IPS-18a (cell line): Measurements from ENCODE around the gene MRPS6.

ENCODE experiments used
- H3K27ac ChIP-seq: one replicate; pipeline ENCODE4 v1.5.1; 2013; ENCODE audit warnings: low read length
- H3K27me3 ChIP-seq: one replicate; pipeline ENCODE4 v1.6.1; 2013; ENCODE audit warnings: mild to moderate bottlenecking, low read length; ENCODE audit not compliant: control insufficient read depth, insufficient read depth
- H3K36me3 ChIP-seq: one replicate; pipeline ENCODE4 v1.6.1; 2013; ENCODE audit warnings: low read depth, low read length; ENCODE audit not compliant: control insufficient read depth
- H3K4me1 ChIP-seq: one replicate; pipeline ENCODE4 v1.6.1; 2013; ENCODE audit warnings: low read depth, low read length; ENCODE audit not compliant: control insufficient read depth
- H3K4me3 ChIP-seq: one replicate; pipeline ENCODE4 v1.5.1; 2013; ENCODE audit warnings: low read length
- H3K9ac ChIP-seq: one replicate; pipeline ENCODE4 v1.6.1; 2013; ENCODE audit warnings: mild to moderate bottlenecking, low read length, moderate library complexity
- H3K9me3 ChIP-seq: one replicate; pipeline ENCODE4 v1.6.1; 2013; ENCODE audit warnings: low read depth, low read length; ENCODE audit not compliant: control insufficient read depth

MRPS6 gene

DNA sequence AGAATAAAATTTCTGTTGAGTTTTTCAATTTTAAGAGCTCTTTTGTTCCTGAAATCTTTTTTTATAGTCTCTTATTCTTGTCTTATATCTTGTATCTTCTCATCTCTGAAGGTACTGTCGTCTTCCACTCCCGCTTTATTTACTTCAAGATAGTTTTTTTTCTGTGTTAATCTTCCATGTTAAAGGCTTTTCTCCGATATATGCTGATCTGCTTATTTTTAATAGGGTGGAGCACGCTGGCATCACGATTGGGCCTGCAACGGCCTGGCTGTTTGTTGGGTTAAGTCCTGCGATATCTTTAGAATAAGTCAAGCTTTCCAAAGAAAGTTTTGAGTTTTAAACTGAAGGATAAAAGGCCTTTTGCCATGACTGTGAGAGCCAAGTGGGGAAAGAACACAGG lies 35.7 kb downstream of the MRPS6 start:
- no peak overlapping the region for H3K27ac ChIP-seq
- H3K9me3 ChIP-seq: no peaks in the 10 kb centered on the region
- H3K36me3 ChIP-seq: no peaks in the 10 kb centered on the region
- H3K27me3 ChIP-seq: no peaks in the 10 kb centered on the region
- H3K4me3 ChIP-seq: no peak overlapping the region
- H3K4me1 ChIP-seq: peaks cover 11% of the 10 kb centered on the region
- no peak overlapping the region for H3K9ac ChIP-seq

DNA sequence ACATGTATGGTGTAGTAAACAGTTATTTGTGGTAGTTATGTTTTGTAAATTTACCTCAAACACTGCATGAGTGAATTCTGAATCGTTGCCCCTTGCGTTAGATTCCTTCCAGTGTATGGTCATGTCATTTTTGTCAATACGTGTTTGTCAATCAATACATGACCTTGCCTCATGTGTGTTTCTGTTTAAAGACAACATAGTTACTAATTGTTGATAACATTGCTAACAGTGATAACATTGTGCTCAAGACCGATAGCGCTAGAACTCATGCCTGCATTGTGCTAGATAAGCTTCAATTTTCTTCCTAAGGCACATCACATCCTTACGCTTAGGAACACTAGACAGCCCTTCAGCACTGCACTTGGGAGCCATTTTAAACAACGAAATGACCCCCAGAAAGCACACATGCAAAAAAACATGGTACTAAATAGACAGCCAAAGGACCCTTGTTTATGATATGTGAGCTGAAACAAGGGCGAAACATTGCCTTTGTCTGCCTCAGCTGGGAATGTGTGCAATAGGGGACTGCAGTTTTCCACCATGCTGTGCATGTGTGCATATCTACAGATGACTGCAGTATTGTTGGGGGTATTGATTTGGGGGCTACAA lies 37.3 kb downstream of the MRPS6 start:
- Histone ChIP-seq H3K4me1 (peaks cover 23% of the 10 kb centered on the region), H3K9ac (no peak overlapping the region), H3K4me3 (no peak overlapping the region), H3K27me3 (no peaks in the 10 kb centered on the region), H3K27ac (no peak overlapping the region), H3K9me3 (no peaks in the 10 kb centered on the region), H3K36me3 (no peaks in the 10 kb centered on the region)

DNA sequence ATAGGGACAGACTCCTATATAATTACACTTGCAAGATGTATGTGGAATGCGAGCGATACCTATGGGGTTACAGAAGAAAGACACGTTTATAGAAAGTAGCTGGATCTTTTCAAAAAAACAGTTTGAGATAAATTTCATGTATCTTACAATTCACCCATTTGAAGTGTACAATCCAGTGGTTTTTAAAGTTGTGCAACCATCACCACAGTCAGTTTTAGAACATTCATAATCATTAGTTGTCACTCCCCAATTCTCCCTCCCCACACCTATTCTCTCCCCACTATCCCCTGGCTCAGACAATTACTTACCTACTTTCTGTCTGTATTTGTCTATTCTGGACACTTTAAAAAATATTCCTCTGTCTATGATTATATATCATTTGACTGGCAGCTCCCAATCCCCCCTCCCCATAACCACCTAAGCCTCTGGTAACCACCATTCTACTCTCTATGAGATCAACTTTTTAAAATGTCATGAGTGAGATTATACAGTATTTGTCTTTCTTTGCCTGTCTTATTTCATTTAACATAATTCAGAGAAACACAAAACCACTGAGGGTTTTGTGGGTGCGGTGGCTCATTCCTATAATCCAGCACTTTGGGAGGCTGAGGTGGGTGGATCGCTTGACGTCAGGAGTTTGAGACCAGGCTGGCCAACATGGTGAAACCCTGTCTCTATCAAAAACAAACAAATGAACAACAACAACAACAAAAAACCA lies 39.1 kb downstream of the MRPS6 start:
- Histone ChIP-seq H3K27ac (no peak overlapping the region), H3K9ac (no peak overlapping the region), H3K36me3 (no peaks in the 10 kb centered on the region), H3K27me3 (no peaks in the 10 kb centered on the region), H3K9me3 (no peaks in the 10 kb centered on the region), H3K4me1 (peaks cover 23% of the 10 kb centered on the region), H3K4me3 (no peak overlapping the region)

DNA sequence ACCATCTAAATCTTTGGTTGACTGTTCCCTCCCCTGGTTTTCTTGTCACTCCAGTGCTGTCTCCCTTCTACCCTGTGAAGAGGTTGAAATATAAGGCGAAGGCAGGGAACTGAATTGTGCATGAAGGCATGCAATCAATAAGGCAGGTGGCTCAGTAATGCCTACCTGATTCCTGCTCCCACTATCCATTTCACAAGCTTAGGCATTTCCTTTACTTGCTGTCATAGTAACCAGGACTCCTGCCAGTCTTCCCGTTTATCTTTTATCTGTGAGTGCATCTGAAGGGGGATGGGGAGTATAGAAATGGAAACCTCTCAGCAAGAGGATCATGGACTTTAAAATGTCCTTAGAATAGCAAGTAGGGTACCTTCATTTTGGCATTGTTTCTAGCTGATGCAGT lies 40.5 kb downstream of the MRPS6 start:
- Histone ChIP-seq H3K9me3 (no peaks in the 10 kb centered on the region), H3K36me3 (no peaks in the 10 kb centered on the region), H3K4me1 (peaks cover 23% of the 10 kb centered on the region), H3K27ac (no peak overlapping the region), H3K27me3 (no peaks in the 10 kb centered on the region), H3K4me3 (no peak overlapping the region), H3K9ac (no peak overlapping the region)

DNA sequence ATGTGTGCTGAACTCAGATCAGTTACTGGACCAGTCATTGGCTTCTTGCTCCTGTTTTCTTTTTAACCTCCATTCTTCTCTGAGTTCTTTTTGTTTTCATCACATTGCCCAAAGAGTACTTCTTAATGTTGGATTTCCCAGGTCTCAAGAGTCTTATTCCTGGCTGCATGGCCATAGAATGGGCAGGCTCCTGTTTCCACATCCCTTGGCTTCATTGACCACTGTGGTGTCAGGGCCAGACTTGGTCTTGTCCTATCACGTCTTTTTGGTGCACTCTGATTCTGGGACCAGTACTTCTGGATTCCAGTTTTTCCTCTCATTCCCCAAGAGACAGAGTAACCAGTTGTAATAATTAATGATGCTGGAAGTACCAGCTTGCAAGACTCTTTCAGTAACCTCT lies 41.8 kb downstream of the MRPS6 start:
- Histone ChIP-seq H3K4me1 (peaks cover 23% of the 10 kb centered on the region), H3K9ac (no peak overlapping the region), H3K36me3 (no peaks in the 10 kb centered on the region), H3K9me3 (no peaks in the 10 kb centered on the region), H3K27me3 (no peaks in the 10 kb centered on the region), H3K4me3 (no peak overlapping the region), H3K27ac (no peak overlapping the region)

DNA sequence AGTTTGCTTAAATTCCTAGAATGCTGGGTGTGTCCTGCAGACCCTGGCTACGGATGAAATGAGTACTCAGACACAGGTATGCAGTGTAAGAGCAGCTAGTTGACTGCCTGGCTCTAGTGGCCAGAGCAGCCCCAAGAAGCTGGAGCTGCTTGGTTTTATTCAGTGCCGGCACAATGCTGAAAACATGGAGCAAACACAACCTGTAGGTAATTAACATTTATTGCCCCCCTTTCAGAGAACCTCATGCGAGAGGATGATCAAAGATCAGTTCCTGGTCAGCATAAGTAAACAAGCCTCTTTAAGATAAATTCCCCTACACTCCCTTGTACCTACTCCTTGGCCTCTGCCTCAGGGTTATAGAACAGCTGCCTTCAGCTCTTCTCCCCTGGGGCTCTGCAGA lies 43.2 kb downstream of the MRPS6 start:
- Histone ChIP-seq H3K9ac (no peak overlapping the region), H3K27me3 (no peaks in the 10 kb centered on the region), H3K36me3 (no peaks in the 10 kb centered on the region), H3K9me3 (no peaks in the 10 kb centered on the region), H3K27ac (no peak overlapping the region), H3K4me3 (no peak overlapping the region), H3K4me1 (peaks cover 23% of the 10 kb centered on the region)

DNA sequence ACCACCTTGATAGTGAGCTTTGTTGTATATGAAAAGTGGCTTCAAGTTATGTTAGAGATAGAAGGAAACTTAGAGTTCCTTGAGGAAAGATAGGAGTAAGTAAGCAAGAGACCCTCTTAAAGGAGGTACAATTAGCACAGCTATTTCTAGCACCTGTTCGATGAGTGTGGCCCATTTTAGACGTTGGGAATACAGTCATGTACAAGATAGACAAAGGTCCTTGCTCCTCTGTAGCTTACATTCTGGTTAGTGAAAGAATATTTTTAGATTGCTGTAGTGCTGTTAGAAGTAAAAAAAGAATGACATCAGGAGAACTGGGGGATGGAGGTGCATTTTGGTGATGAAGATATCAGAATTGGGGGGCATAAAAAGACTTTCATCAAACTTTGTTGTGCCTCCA lies 47.5 kb downstream of the MRPS6 start:
- no peaks in the 10 kb centered on the region for H3K9me3 ChIP-seq
- no peaks in the 10 kb centered on the region for H3K4me1 ChIP-seq
- no peaks in the 10 kb centered on the region for H3K27me3 ChIP-seq
- H3K36me3 ChIP-seq: peaks cover 9% of the 10 kb centered on the region
- H3K27ac ChIP-seq: no peak overlapping the region
- H3K9ac ChIP-seq: no peak overlapping the region
- H3K4me3 ChIP-seq: no peak overlapping the region

DNA sequence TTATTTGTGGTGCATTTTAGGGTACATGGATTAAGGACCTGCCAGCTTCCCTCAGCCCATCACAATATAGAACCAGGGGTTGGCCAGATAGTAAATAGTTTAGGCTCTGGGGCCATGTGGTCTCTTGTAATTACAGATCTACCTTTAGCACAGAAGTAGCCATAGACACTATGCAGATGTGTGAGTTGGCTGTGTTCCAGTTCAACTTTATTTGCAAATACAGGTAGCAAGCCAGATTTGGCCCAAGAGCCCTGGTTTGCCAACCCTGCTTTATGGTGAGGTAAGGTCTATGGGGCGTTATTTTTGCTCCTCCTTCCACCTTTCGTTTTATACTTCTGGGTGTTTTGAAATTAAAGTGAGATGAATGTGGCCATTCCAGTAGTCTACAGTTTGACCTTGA lies 48.7 kb downstream of the MRPS6 start:
- peaks cover 12% of the 10 kb centered on the region for H3K36me3 ChIP-seq
- H3K4me3 ChIP-seq: no peak overlapping the region
- no peaks in the 10 kb centered on the region for H3K27me3 ChIP-seq

DNA sequence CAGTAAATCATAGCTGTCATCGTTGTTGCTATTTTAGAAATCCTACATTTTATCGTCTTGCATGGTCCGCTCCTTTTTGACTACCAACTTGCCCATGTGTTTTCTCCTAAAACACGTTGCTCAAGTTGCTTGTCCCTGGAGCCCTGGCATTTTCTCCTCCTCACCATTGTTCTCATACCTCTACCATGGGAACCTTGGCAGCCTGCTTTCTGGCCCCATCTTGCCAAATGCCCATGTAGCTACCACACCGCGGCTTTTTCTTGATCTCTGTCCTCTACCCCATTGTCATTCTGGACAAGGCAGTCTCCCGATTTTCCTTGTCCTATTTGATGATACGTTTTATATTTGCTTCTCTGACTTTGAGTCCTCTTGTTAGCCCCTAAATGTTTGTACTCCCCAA lies 50.2 kb downstream of the MRPS6 start:
- peaks cover 5% of the 10 kb centered on the region for H3K4me1 ChIP-seq
- H3K27ac ChIP-seq: no peak overlapping the region
- H3K36me3 ChIP-seq: peaks cover 12% of the 10 kb centered on the region
- no peaks in the 10 kb centered on the region for H3K27me3 ChIP-seq
- no peak overlapping the region for H3K4me3 ChIP-seq
- no peaks in the 10 kb centered on the region for H3K9me3 ChIP-seq
- no peak overlapping the region for H3K9ac ChIP-seq

More for the DNA sequence above, 48.7 kb downstream of the MRPS6 start:
- Histone ChIP-seq H3K9ac (no peak overlapping the region), H3K9me3 (no peaks in the 10 kb centered on the region), H3K27ac (no peak overlapping the region), H3K4me1 (peaks cover 3% of the 10 kb centered on the region)

DNA sequence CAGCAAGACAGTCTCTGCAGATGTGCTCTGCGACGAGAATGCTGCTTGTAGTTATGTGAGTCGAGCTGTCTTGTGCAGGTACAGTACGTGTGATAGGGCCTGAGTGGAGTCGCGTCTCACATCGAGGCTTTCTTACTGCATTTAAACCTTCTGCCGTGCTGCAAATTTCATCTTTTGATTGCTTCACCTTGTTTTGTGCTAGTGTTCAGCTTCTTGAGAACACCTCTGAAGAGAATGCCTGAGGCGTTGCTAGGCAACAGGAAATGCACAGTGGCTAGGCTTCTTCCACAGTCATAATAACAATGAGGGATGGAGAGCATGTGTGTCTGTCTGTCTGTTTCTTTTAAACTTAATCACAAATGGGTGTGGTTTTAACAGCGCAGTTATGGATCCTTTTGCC lies 52.9 kb downstream of the MRPS6 start:
- no peaks in the 10 kb centered on the region for H3K27me3 ChIP-seq
- peaks cover 12% of the 10 kb centered on the region for H3K36me3 ChIP-seq
- no peaks in the 10 kb centered on the region for H3K9me3 ChIP-seq
- H3K27ac ChIP-seq: no peak overlapping the region
- H3K4me3 ChIP-seq: no peak overlapping the region
- H3K9ac ChIP-seq: no peak overlapping the region
- peaks cover 30% of the 10 kb centered on the region for H3K4me1 ChIP-seq

DNA sequence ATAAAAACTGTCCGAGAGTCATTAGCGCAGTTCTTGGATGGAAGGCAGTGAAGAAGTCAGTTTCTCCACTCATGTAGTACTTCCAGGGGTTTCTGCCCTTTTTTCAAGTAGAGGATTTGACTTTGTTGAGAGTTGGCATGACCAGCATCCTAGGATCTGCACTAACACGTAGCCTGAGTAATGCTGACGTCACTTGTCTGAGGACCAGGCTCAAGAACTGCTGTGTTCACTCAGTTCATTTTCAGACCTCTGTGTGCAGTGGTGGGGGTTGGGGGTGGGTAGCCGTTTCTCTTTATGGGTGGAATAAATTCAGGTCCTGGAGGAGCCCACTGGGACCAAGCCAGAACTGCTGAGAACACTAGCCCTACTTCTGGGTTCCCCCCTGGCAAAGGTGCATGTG lies 53.3 kb downstream of the MRPS6 start:
- Histone ChIP-seq H3K36me3 (peaks cover 12% of the 10 kb centered on the region), H3K4me3 (no peak overlapping the region), H3K4me1 (peaks cover 34% of the 10 kb centered on the region), H3K9ac (no peak overlapping the region), H3K27ac (no peak overlapping the region), H3K27me3 (no peaks in the 10 kb centered on the region), H3K9me3 (no peaks in the 10 kb centered on the region)

DNA sequence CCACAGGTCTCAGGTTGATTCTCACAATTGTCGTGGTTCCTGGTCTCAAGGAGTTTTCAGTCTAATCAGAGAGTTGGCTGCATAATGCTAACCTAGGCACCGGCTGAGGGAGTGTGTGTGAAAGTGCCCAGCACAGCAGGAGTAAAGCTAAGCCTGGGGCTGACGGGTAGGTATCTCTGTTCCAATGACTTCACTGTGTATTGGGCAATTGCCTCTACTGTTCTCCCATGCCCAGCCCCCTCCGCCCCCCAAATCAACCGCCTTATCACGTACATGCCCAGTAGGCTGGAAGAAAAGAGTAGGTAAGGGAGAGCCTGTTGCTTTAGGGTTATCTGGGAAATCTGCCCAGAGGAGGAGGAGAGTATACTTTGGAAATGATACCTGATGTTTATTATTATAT lies 54.7 kb downstream of the MRPS6 start:
- Histone ChIP-seq H3K27ac (no peak overlapping the region), H3K9me3 (no peaks in the 10 kb centered on the region), H3K4me3 (no peak overlapping the region), H3K9ac (no peak overlapping the region), H3K27me3 (no peaks in the 10 kb centered on the region), H3K36me3 (peaks cover 12% of the 10 kb centered on the region), H3K4me1 (peaks cover 42% of the 10 kb centered on the region)
